GM12892 (cell line): Measurements from ENCODE around the gene KRTAP10-1.

Experiments used
- POLR2A ChIP-seq: IDR thresholded peaks from 2 replicates; pipeline ENCODE4 v1.6.1; 2011; ENCODE audit warnings: low read depth, low read length, control low read depth
- TAF1 ChIP-seq: IDR thresholded peaks from 2 replicates; pipeline ENCODE4 v1.6.1; 2011; ENCODE audit warnings: low read depth, mild to moderate bottlenecking, control low read depth, low read length, borderline replicate concordance

DNA sequence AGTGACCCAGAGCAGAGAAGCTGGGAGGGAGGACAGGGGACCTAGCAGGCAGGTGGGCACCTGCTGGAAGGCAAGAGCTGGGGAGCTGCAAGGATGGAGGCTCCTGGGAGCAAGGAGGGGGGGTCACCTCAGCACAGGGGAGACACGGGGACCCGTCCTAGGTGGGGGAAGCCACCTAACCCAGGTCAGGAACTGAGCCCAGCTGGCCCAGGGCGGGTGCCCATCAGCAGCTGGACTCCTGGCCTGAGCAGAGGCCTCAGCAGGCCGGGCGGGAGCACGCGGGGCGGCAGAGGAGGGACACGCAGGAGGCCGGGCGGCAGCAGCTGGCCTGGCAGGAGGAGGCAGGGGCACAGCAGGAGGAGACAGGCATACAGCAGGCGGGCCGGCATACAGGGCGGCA lies 949 bp downstream of the KRTAP10-1 start:
- TF ChIP-seq TAF1 (no peak), POLR2A (no peak)
